ENCODE measurements around the gene INO80B. TPM values are rescaled to one million over a fixed set of nuclear protein-coding genes. Genes with fewer than 3 reads are reported as not detected.

Gene INO80B
- total and polyA plus RNA-seq, 9 of the 15 experiments (the other 6 are each of a cell fraction or from before 2014, with no cell fraction given): 0.41 to 22.6 (median 9.0) TPM

DNA sequence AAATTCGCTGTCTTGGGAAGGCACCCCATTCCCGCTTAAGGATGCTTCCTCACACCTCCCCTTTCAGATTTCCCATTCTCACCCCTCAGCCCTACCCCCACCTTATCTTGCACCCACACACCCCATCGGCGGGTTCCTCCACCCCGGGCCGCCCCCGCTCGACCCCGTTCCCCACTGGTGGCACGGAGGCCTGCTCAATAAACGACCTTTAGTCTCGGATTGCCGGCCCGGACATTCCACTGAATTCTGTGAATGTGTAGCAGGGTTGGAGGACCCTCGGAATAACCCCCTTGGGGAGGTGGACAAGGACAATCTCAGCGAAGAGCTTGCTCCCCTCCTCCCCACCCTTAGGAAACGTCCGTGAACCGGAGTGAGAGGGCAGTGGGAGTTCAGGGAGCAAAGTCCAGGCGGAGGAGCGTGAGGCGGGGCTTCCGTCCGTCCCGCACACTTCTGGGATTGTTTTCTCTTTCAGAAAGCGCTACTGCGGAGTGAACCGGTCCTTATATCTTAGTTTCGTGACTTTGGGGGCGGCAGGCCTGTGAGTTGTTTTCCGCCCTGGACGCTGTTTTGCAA, 47.3 kb downstream of the INO80B start (continued):
- TF ChIP-seq, protein P1, sequence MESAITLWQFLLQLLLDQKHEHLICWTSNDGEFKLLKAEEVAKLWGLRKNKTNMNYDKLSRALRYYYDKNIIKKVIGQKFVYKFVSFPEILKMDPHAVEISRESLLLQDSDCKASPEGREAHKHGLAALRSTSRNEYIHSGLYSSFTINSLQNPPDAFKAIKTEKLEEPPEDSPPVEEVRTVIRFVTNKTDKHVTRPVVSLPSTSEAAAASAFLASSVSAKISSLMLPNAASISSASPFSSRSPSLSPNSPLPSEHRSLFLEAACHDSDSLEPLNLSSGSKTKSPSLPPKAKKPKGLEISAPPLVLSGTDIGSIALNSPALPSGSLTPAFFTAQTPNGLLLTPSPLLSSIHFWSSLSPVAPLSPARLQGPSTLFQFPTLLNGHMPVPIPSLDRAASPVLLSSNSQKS (CRISPR knock-in tag; IDR thresholded peaks at IDR 0.05): no peak
- TF ChIP-seq ZBTB7A (IDR thresholded peaks at IDR 0.05; ENCODE audit: borderline replicate concordance, control insufficient read depth, low read depth, low read length) (peak; percentile 51; the same call in 1 of the 2 replicates), NR1H2 (CRISPR knock-in tag; IDR thresholded peaks at IDR 0.05) (no peak), MED1 (CRISPR knock-in tag; IDR thresholded peaks at IDR 0.05; ENCODE audit: borderline replicate concordance) (no peak), ZNF408 (CRISPR knock-in tag; IDR thresholded peaks at IDR 0.05; ENCODE audit: low read depth) (no peak), TCFL5 (CRISPR knock-in tag; conservative IDR thresholded peaks at IDR 0.05) (no peak), CBX1 (IDR thresholded peaks at IDR 0.05; ENCODE audit: low read depth) (no peak), MAZ (CRISPR knock-in tag; conservative IDR thresholded peaks at IDR 0.05 in 1 of 2, IDR thresholded peaks at IDR 0.05 in 1 of 2) (no peak; a peak in 1 of 4 replicates), TRIM24 (IDR thresholded peaks at IDR 0.05) (no peak), WHSC1 (IDR thresholded peaks at IDR 0.05; ENCODE audit: low read length) (no peak), CBFA2T2 (conservative IDR thresholded peaks at IDR 0.05) (peak; percentile 50), EHMT2 (IDR thresholded peaks at IDR 0.05) (no peak), SUPT5H (IDR thresholded peaks at IDR 0.05) (no peak), SRSF1 (IDR thresholded peaks at IDR 0.05; ENCODE audit: low read depth, low read length) (no peak), MYNN (IDR thresholded peaks at IDR 0.05) (no peak), MYNN (CRISPR knock-in tag; IDR thresholded peaks at IDR 0.05) (no peak)
- TF ChIP-seq, protein P2, sequence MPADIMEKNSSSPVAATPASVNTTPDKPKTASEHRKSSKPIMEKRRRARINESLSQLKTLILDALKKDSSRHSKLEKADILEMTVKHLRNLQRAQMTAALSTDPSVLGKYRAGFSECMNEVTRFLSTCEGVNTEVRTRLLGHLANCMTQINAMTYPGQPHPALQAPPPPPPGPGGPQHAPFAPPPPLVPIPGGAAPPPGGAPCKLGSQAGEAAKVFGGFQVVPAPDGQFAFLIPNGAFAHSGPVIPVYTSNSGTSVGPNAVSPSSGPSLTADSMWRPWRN (IDR thresholded peaks at IDR 0.05; ENCODE audit: low read depth): no peak
- TF ChIP-seq, protein P3, sequence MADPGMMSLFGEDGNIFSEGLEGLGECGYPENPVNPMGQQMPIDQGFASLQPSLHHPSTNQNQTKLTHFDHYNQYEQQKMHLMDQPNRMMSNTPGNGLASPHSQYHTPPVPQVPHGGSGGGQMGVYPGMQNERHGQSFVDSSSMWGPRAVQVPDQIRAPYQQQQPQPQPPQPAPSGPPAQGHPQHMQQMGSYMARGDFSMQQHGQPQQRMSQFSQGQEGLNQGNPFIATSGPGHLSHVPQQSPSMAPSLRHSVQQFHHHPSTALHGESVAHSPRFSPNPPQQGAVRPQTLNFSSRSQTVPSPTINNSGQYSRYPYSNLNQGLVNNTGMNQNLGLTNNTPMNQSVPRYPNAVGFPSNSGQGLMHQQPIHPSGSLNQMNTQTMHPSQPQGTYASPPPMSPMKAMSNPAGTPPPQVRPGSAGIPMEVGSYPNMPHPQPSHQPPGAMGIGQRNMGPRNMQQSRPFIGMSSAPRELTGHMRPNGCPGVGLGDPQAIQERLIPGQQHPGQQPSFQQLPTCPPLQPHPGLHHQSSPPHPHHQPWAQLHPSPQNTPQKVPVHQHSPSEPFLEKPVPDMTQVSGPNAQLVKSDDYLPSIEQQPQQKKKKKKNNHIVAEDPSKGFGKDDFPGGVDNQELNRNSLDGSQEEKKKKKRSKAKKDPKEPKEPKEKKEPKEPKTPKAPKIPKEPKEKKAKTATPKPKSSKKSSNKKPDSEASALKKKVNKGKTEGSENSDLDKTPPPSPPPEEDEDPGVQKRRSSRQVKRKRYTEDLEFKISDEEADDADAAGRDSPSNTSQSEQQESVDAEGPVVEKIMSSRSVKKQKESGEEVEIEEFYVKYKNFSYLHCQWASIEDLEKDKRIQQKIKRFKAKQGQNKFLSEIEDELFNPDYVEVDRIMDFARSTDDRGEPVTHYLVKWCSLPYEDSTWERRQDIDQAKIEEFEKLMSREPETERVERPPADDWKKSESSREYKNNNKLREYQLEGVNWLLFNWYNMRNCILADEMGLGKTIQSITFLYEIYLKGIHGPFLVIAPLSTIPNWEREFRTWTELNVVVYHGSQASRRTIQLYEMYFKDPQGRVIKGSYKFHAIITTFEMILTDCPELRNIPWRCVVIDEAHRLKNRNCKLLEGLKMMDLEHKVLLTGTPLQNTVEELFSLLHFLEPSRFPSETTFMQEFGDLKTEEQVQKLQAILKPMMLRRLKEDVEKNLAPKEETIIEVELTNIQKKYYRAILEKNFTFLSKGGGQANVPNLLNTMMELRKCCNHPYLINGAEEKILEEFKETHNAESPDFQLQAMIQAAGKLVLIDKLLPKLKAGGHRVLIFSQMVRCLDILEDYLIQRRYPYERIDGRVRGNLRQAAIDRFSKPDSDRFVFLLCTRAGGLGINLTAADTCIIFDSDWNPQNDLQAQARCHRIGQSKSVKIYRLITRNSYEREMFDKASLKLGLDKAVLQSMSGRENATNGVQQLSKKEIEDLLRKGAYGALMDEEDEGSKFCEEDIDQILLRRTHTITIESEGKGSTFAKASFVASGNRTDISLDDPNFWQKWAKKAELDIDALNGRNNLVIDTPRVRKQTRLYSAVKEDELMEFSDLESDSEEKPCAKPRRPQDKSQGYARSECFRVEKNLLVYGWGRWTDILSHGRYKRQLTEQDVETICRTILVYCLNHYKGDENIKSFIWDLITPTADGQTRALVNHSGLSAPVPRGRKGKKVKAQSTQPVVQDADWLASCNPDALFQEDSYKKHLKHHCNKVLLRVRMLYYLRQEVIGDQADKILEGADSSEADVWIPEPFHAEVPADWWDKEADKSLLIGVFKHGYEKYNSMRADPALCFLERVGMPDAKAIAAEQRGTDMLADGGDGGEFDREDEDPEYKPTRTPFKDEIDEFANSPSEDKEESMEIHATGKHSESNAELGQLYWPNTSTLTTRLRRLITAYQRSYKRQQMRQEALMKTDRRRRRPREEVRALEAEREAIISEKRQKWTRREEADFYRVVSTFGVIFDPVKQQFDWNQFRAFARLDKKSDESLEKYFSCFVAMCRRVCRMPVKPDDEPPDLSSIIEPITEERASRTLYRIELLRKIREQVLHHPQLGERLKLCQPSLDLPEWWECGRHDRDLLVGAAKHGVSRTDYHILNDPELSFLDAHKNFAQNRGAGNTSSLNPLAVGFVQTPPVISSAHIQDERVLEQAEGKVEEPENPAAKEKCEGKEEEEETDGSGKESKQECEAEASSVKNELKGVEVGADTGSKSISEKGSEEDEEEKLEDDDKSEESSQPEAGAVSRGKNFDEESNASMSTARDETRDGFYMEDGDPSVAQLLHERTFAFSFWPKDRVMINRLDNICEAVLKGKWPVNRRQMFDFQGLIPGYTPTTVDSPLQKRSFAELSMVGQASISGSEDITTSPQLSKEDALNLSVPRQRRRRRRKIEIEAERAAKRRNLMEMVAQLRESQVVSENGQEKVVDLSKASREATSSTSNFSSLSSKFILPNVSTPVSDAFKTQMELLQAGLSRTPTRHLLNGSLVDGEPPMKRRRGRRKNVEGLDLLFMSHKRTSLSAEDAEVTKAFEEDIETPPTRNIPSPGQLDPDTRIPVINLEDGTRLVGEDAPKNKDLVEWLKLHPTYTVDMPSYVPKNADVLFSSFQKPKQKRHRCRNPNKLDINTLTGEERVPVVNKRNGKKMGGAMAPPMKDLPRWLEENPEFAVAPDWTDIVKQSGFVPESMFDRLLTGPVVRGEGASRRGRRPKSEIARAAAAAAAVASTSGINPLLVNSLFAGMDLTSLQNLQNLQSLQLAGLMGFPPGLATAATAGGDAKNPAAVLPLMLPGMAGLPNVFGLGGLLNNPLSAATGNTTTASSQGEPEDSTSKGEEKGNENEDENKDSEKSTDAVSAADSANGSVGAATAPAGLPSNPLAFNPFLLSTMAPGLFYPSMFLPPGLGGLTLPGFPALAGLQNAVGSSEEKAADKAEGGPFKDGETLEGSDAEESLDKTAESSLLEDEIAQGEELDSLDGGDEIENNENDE (IDR thresholded peaks at IDR 0.05; ENCODE audit: low read depth, low read length): no peak

Measured in K562 (cell line).